ENCODE data around the gene RGS9.

DNA sequence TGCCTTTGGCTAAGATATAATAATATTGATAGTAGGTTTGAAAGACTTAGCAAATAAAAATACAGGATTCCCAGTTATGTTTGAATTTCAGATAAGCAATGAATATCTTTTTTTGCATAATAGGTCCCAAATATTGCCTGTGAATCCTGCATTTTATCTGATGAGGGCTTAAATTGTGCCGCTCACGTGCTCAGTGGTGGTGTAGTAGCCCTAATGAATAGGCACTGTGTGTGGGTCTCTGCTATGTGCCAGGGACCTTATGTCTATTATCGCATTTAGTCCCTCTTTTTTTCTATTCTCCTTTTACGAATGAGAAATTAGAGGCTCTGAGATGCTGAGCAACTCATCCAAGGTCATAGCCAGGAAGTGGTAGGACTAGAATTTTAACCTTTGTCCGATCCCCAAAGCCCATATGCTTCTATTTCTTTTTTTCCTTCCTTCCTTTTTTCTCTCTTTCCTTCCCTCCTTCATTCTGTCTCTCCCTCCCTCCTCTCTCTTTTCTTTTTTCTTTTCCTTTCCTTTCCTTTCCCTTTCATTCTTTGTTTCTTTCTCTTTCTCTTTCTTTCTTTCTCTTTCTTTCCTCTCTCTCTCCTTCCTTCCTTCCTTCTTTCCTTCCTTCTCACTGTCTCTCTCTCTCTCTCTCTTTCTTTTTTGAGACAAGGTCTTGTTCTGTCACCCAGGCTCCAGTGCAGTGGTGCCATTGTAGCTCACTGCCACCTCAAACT, 47.2 kb downstream of the RGS9 start:
- TF ChIP-seq, protein P1, sequence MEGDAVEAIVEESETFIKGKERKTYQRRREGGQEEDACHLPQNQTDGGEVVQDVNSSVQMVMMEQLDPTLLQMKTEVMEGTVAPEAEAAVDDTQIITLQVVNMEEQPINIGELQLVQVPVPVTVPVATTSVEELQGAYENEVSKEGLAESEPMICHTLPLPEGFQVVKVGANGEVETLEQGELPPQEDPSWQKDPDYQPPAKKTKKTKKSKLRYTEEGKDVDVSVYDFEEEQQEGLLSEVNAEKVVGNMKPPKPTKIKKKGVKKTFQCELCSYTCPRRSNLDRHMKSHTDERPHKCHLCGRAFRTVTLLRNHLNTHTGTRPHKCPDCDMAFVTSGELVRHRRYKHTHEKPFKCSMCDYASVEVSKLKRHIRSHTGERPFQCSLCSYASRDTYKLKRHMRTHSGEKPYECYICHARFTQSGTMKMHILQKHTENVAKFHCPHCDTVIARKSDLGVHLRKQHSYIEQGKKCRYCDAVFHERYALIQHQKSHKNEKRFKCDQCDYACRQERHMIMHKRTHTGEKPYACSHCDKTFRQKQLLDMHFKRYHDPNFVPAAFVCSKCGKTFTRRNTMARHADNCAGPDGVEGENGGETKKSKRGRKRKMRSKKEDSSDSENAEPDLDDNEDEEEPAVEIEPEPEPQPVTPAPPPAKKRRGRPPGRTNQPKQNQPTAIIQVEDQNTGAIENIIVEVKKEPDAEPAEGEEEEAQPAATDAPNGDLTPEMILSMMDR (IDR thresholded peaks at IDR 0.05 in 2 of 3, conservative IDR thresholded peaks at IDR 0.05 in 1 of 3; ENCODE audit: borderline replicate concordance in 1 of 3, insufficient read depth in 1 of 3, low read depth in 2 of 3, low read length in 2 of 3), result no peak
- TF ChIP-seq POLR2A (IDR thresholded peaks at IDR 0.05; ENCODE audit: borderline replicate concordance, extremely low read depth, insufficient read depth, insufficient read length), result no peak
- no peak for TF ChIP-seq JUND (IDR thresholded peaks at IDR 0.05)
- no peak for TF ChIP-seq CEBPB (IDR thresholded peaks at IDR 0.05; ENCODE audit: low read depth)
- TF ChIP-seq FOSL1 (IDR thresholded peaks at IDR 0.05; ENCODE audit: low read depth), result no peak
- TF ChIP-seq ELF1 (IDR thresholded peaks at IDR 0.05; ENCODE audit: borderline replicate concordance, low read depth), result no peak
- no peak for TF ChIP-seq EZH2 (IDR thresholded peaks at IDR 0.05)
- TF ChIP-seq RAD21 (IDR thresholded peaks at IDR 0.05; ENCODE audit: low read depth), result no peak
- TF ChIP-seq SIN3A (IDR thresholded peaks at IDR 0.05; ENCODE audit: low read depth), result no peak
- TF ChIP-seq YY1 (IDR thresholded peaks at IDR 0.05; ENCODE audit: extremely low read depth, insufficient replicate concordance, low read depth, low read length), result no peak
- TF ChIP-seq, protein P2, sequence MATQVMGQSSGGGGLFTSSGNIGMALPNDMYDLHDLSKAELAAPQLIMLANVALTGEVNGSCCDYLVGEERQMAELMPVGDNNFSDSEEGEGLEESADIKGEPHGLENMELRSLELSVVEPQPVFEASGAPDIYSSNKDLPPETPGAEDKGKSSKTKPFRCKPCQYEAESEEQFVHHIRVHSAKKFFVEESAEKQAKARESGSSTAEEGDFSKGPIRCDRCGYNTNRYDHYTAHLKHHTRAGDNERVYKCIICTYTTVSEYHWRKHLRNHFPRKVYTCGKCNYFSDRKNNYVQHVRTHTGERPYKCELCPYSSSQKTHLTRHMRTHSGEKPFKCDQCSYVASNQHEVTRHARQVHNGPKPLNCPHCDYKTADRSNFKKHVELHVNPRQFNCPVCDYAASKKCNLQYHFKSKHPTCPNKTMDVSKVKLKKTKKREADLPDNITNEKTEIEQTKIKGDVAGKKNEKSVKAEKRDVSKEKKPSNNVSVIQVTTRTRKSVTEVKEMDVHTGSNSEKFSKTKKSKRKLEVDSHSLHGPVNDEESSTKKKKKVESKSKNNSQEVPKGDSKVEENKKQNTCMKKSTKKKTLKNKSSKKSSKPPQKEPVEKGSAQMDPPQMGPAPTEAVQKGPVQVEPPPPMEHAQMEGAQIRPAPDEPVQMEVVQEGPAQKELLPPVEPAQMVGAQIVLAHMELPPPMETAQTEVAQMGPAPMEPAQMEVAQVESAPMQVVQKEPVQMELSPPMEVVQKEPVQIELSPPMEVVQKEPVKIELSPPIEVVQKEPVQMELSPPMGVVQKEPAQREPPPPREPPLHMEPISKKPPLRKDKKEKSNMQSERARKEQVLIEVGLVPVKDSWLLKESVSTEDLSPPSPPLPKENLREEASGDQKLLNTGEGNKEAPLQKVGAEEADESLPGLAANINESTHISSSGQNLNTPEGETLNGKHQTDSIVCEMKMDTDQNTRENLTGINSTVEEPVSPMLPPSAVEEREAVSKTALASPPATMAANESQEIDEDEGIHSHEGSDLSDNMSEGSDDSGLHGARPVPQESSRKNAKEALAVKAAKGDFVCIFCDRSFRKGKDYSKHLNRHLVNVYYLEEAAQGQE (IDR thresholded peaks at IDR 0.05; ENCODE audit: low read depth), result no peak
- TF ChIP-seq, protein P3, sequence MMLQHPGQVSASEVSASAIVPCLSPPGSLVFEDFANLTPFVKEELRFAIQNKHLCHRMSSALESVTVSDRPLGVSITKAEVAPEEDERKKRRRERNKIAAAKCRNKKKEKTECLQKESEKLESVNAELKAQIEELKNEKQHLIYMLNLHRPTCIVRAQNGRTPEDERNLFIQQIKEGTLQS (IDR thresholded peaks at IDR 0.05), result no peak
- no peak for TF ChIP-seq ZFX (IDR thresholded peaks at IDR 0.05)
- TF ChIP-seq EZH2phosphoT487 (IDR thresholded peaks at IDR 0.05; ENCODE audit: borderline replicate concordance), result no peak
